Measurements from ENCODE around the gene SLC25A45. TPM values are rescaled to one million over a fixed set of nuclear protein-coding genes. Genes with fewer than 3 reads are reported as not detected.

Gene SLC25A45
- total and polyA plus RNA-seq, 11 donors = 3.8 to 11.6 (median 6.6) TPM

DNA sequence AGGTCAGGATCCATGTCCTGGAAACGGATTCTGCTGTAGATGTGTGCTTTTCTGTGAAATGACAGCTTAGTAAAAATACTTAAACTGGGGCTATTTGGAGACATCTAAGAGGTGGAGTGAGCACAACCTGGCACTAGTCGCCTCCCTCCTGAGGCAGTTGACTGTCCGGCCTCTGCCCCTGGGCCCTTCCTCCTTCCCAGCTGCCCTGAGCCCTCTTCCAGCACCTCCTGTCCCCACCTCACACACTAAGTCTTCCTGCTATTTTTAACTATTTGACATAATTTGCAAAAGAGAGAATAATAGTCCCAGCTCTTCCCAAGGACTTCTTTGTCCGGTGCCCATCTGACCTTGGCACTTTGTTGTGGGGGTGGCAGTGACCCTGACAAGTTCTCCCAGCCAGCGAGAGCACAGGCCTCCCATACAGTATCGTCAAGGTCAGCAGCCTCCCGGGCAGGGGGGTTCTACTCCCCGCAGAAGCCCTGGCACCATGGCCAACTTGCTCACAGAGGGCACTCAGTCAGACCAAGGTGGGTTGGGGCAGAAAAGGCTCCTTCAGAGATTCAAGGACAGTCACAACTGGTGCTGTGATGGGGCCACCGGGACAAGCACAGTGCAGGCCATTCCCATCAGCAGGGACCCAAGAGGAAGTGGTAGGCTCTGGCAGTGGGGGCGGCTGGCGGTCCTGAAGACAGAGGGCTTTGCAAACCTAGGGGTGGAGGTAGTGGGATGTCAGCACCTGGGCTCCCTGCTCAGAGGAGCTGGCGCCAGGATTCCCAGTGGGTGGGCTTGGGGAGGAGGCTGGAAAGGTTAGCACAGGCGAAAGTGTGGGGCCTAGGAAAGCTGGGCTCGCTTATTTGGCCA, 34.6 kb upstream of the SLC25A45 start:
- H3K36me3 ChIP-seq = peaks cover 0 to 18% (median 0%) of the 10 kb centered on the region in 9 donors
- H3K27me3 ChIP-seq = no peaks in the 10 kb centered on the region
- ATAC-seq (no peak), DNase-seq (peak; percentile 51 to 78 (median 69))
- intact Hi-C loops (cut with DNase I) = loop anchor here (1.0 to 10.0 kb wide), 10 partner anchors 34 to 94 kb away; partner anchors contain the start of gene SLC25A45 (in 4 of the 10)
- no peak for TF ChIP-seq POLR2A (IDR thresholded peaks at IDR 0.05)
- TF ChIP-seq CTCF (IDR thresholded peaks at IDR 0.05) = no peak
- H3K27ac ChIP-seq = peak overlapping the region; percentile 98 to 100 (median 100)
- peaks cover 11 to 80% (median 65%) of the 10 kb centered on the region in 12 donors for H3K4me1 ChIP-seq
- WGBS, 4 donors = 17 to 20% (median 19%) methylated on average over 13 to 14 of the region's 14 CpGs
- H3K9me3 ChIP-seq = no peaks in the 10 kb centered on the region
- H3K4me3 ChIP-seq = peak overlapping the region in 11 of 12 donors; percentile 35 to 96 (median 84)

DNA sequence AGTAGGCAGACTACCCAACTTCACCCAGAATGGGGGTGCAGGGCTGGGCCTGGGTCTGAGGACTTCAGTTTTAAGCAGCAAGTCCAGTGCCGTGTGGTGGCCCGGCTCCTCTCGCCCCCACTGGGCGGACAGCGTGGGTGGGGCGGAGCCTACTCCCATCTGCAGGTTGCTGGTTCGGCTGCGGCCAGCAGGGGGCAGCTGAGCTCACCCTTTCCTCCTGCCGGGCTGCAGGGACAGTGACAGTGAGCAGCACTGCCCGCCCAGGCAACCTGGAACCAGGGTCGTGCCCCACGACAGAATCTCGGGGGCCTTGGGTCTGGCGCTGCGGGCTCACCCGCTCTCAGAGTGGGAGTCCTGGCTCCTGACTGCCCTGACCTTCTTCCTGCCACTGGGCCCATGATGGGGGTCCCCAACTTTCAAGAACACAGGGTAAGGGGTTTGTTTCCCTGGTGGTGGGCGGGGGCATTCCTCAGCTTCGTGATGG, 33.9 kb upstream of the SLC25A45 start:
- H3K9me3 ChIP-seq = no peaks in the 10 kb centered on the region
- H3K36me3 ChIP-seq = peaks cover 0 to 25% (median 6%) of the 10 kb centered on the region in 9 donors
- TF ChIP-seq POLR2A (IDR thresholded peaks at IDR 0.05) (peak in 1 of 2 donors; percentile 69), CTCF (IDR thresholded peaks at IDR 0.05) (peak; percentile 95 to 99 (median 98))
- peak overlapping the region; percentile 98 to 100 (median 100) for H3K27ac ChIP-seq
- 1 to 8% (median 2%) methylated on average over 2 to 18 of the region's 18 CpGs for WGBS, 4 donors
- peaks cover 11 to 78% (median 65%) of the 10 kb centered on the region in 12 donors for H3K4me1 ChIP-seq
- intact Hi-C loops (cut with DNase I) = loop anchor here (1.0 to 10.0 kb wide), 10 partner anchors 34 to 94 kb away; partner anchors contain the start of gene SLC25A45 (in 4 of the 10)
- no peaks in the 10 kb centered on the region for H3K27me3 ChIP-seq
- peak overlapping the region in 11 of 12 donors; percentile 35 to 96 (median 84) for H3K4me3 ChIP-seq
- ATAC-seq (peak; percentile 22 to 43 (median 38)), DNase-seq (peak; percentile 93 to 97 (median 94))

- Histone ChIP-seq H3K9me3 (no peaks in the 10 kb centered on the region), H3K36me3 (peaks cover 0 to 31% (median 12%) of the 10 kb centered on the region in 9 donors), H3K4me1 (peaks cover 11 to 72% (median 58%) of the 10 kb centered on the region in 12 donors), H3K27me3 (no peaks in the 10 kb centered on the region), H3K4me3 (peak overlapping the region in 10 of 12 donors; percentile 36 to 96 (median 88)), H3K27ac (peak overlapping the region; percentile 98 to 100 (median 100))
- TF ChIP-seq CTCF (IDR thresholded peaks at IDR 0.05) = no peak
- TF ChIP-seq POLR2A (IDR thresholded peaks at IDR 0.05) = no peak
- DNase-seq = peak in 4 of 5 donors; percentile 18 to 65 (median 23)
- intact Hi-C loops (cut with DNase I) = loop anchor here (1.0 to 10.0 kb wide), 10 partner anchors 33 to 95 kb away; partner anchors contain the start of gene SLC25A45 (in 4 of the 10)
- ATAC-seq = no peak
- 47 to 63% (median 59%) methylated on average over 8 to 11 of the region's 11 CpGs for WGBS, 4 donors
Observed at GRCh38 chr11:65415499-65416340, 33.3 kb upstream of the SLC25A45 start.

All from heart left ventricle (tissue), 16 donors.